GM21423 (cell line): ENCODE results near the gene DDAH1.
A peak's percentile ranks its signal among the peaks of the same experiment; 100 is the strongest.
"Not testable (repeated sequence)": the region's sequence is repeated elsewhere in the genome, so short reads cannot be mapped to it uniquely, and the experiment has no call there.

ENCODE experiments used
- ATAC-seq: cut with Tn5 transposase; IDR thresholded peaks from one replicate; pipeline ENCODE4 v1.9.1; 2021; ENCODE audit warnings: mild to moderate bottlenecking, moderate library complexity; ENCODE audit not compliant: unreplicated experiment

Gene DDAH1

GRCh38 chr1:85465099-85465785 lies at the start of gene DDAH1:
TSS of gene DDAH1 (minus strand) at chr1:85465159. CDS start at chr1:85465045, 114 bp downstream.
- ATAC-seq, result peak; percentile 47

- ATAC-seq, result not testable (repeated sequence)
Observed at GRCh38 chr1:85513998-85514397, 49.0 kb upstream of the DDAH1 start.

GRCh38 chr1:85504417-85504816 lies 39.5 kb upstream of the DDAH1 start:
- ATAC-seq, result no peak

GRCh38 chr1:85502625-85503083 lies 37.7 kb upstream of the DDAH1 start:
- no peak for ATAC-seq

GRCh38 chr1:85502171-85502570 lies 37.2 kb upstream of the DDAH1 start:
- ATAC-seq, result no peak

- no peak for ATAC-seq
Observed at GRCh38 chr1:85501355-85501898, 36.5 kb upstream of the DDAH1 start.

- ATAC-seq, result no peak
Observed at GRCh38 chr1:85496941-85497582, 32.1 kb upstream of the DDAH1 start.

GRCh38 chr1:85495556-85495955 lies 30.6 kb upstream of the DDAH1 start:
- ATAC-seq, result no peak

GRCh38 chr1:85494904-85495266 lies 29.9 kb upstream of the DDAH1 start:
- no peak for ATAC-seq

- ATAC-seq, result no peak
Observed at GRCh38 chr1:85494074-85494903, 29.3 kb upstream of the DDAH1 start.

GRCh38 chr1:85490270-85490985 lies 25.5 kb upstream of the DDAH1 start:
- no peak for ATAC-seq

- no peak for ATAC-seq
Observed at GRCh38 chr1:85488126-85488525, 23.2 kb upstream of the DDAH1 start.

- ATAC-seq, result no peak
Observed at GRCh38 chr1:85485516-85485915, 20.6 kb upstream of the DDAH1 start.

GRCh38 chr1:85484716-85485115 lies 19.8 kb upstream of the DDAH1 start:
- no peak for ATAC-seq

GRCh38 chr1:85484264-85484663 lies 19.3 kb upstream of the DDAH1 start:
- no peak for ATAC-seq

- no peak for ATAC-seq
Observed at GRCh38 chr1:85481688-85482087, 16.7 kb upstream of the DDAH1 start.

- ATAC-seq, result no peak
Observed at GRCh38 chr1:85480566-85480965, 15.6 kb upstream of the DDAH1 start.

GRCh38 chr1:85479491-85479890 lies 14.5 kb upstream of the DDAH1 start:
- no peak for ATAC-seq

- no peak for ATAC-seq
Observed at GRCh38 chr1:85478366-85478765, 13.4 kb upstream of the DDAH1 start.

GRCh38 chr1:85475055-85475454 lies 10.1 kb upstream of the DDAH1 start:
- ATAC-seq, result no peak

GRCh38 chr1:85473390-85473789 lies 8.4 kb upstream of the DDAH1 start:
- no peak for ATAC-seq
